HG02759 (cell line): ENCODE results near the gene PKD2L1.
"Not testable (repeated sequence)": the region's sequence is repeated elsewhere in the genome, so short reads cannot be mapped to it uniquely, and the experiment has no call there.

ENCODE experiments used
- ATAC-seq: cut with Tn5 transposase; IDR thresholded peaks from one replicate; pipeline ENCODE4 v1.9.1; 2021; ENCODE audit warnings: mild to moderate bottlenecking, moderate library complexity; ENCODE audit not compliant: unreplicated experiment

The PKD2L1 gene

GRCh38 chr10:100287756-100288155 is 42.3 kb downstream of the PKD2L1 start:
- ATAC-seq: no peak

GRCh38 chr10:100286051-100287033 is 43.7 kb downstream of the PKD2L1 start, which contains the start of gene BLOC1S2:
Gene BLOC1S2 (minus strand): TSS chr10:100286680. CDS start chr10:100286659, 21 bp downstream.
- peak; percentile 97 for ATAC-seq

DNA sequence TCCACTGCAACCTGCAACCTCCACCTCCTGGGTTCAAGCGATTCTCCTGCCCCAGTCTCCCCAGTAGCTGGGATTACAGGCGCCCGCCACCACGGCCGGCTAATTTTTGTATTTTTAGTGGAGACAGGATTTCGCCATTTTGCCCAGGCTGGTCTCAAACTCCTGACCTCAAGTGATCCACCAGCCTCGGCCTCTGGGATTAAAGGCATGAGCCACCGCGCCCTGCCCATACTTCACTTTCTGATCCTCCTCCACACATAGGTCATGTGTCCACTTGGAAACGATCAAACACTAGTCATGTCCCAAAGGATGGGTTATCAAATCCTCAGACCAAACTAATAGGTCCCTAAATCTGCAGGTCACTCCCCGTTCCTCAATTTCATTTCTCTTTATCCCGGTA is 44.7 kb downstream of the PKD2L1 start:
- not testable (repeated sequence) for ATAC-seq

DNA sequence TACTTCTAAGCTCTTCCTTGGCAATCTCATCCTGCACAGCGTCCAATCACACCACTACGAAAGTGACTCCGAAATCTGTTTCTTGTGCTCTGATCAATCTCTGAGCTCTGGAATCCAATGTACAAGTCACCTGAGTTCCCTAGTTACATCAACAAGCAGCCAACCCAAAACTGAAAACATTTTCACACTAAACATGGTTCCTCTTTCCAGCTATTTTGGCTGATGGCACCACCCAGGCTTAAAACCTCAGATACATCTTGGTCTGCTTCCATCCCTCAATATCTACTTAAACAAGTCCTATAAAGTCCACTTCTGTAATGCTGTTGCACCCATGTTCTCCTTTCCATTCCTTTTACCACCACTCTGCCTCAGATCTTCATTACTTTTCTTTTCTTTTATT is 47.1 kb downstream of the PKD2L1 start:
- ATAC-seq: no peak

DNA sequence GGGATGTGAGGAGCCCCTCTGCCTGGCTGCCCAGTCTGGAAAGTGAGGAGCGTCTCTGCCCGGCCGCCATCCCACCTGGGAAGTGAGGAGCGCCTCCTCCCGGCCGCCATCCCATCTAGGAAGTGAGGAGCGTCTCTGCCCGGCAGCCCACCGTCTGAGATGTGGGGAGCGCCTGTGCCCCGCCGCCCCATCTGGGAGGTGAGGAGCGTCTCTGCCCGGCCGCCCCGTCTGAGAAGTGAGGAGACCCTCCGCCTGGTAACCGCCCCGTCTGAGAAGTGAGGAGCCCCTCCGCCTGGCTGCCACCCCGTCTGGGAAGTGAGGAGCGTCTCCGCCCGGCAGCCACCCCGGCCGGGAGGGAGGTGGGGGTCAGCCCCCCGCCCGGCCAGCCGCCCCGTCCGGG is 53.1 kb downstream of the PKD2L1 start:
- ATAC-seq: not testable (repeated sequence)

DNA sequence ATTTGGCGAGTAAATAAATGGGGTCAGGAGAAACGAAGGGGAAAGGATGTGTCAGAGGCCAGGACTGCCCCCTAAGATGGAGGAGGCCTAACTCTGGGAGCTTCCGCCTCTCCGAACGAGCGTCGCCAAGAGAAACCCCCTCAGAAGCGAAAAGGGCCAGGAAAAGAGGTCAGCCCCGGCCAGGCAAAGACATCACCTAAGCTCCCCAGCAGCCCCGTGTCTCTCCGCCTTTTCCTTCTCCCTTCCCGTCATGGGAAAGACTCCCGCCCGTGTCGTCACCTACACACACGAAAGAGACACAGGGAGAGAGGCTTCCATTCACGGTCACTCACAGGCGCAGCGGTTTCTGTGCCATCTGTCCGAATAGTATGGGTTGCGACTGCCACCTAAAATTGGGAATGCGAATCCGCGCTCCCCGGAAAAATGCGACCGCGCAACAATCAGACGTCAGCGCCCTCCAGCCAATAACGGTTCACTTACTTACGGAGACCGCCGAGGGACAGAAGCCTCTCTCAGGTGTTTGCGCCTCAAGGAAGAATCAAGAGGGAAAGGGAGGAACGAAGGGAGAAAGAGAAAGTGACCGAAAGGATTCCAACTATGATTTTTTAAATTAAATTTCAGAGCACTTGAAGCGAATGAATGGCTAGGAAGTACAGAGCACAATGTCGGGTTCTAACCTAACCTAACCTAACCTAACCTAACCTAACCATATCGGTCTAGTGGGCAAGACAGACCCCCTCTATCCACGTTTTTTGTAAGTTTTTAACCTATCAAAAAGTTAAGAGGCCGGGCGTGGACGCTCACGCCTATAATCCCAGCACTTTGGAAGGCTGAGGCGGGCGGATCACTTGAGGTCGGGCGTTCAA is 62.6 kb downstream of the PKD2L1 start, which contains the start of gene CWF19L1:
TSS of gene CWF19L1 (minus strand) at position 400 of the 866 bp plus-strand sequence. CDS start at position 355, 45 bp downstream.
- ATAC-seq: peak; percentile 83

GRCh38 chr10:100265821-100266485 is 64.1 kb downstream of the PKD2L1 start:
- no peak for ATAC-seq

- no peak for ATAC-seq
Observed at GRCh38 chr10:100254191-100254590, 75.8 kb downstream of the PKD2L1 start.

DNA sequence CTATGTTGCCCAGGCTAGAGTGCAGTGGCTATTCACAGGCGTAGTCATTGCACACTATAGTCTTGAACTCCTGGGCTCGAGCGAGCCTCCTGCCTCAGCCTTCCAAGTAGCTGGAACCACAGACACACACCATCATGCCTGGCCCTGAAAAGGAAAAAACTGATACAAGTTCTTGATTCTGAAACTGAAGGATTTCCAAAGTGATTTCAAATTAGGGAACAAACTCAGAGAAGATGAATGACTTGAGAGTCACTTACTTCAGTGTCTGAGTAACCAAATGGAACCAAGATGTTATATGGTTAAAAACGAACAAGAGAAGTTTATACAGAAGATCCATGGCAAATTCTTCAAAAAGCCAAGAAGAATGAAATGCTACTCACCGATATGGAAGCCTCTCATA is 77.0 kb downstream of the PKD2L1 start:
- ATAC-seq: no peak

GRCh38 chr10:100248820-100249219 is 81.2 kb downstream of the PKD2L1 start:
- ATAC-seq: no peak

DNA sequence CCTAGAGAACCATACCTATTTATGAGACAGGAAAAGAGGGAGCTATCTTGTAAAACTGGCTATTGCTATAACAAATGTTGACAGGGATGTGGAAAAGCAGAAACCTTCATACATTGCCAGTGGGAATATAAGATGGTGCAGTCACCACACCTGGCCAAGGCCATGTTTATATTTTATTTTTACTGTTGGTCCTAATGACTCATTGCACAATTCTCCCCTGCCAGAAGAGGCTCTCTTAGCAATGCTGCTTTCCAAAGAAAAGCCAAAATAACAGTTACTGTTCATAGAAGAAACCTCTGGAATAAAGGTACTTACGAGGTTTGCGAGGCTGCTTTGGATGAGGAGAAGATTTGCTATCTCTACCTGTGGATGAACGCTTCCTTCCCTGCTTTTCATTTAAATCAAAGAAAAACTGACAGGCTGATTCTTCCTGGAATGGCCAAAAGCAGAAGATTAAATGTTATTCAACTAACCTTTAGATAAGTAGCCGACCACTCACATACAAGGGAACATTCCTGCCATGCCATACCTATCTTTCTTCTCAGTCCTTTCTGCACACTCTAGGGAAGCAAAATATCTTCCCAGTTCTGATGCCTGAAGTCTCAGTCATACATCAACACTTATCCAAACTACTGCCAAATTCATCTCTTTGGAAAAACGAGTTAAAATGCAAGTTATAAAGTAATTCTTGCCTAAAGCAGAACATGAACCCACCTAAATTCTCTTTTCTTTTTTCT is 84.4 kb downstream of the PKD2L1 start:
- ATAC-seq: no peak

DNA sequence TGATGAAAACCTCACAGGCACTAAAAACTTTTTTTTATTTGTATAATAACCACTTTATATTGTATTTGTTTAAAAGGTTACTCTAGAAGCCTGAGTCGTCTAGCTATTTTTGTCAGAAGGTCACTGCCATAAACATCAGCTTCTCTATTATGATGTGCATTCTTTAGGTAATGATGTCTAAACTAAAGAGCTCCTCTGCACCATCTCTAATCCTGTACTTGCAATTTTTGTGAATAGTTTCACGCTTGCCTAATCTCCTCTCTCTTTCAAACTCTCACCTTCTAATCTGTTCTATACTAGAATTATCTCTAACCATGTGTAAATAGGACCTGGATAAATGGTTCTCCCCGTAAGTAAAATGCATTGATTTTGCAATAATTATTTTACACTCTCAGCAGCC is 90.2 kb downstream of the PKD2L1 start:
- ATAC-seq: no peak

GRCh38 chr10:100238429-100238828 is 91.6 kb downstream of the PKD2L1 start:
- ATAC-seq: no peak
